Liver (tissue), 9 donors: Measurements from ENCODE around the gene TMEM190. TPM values are rescaled to one million over a fixed set of nuclear protein-coding genes. Genes with fewer than 3 reads are reported as not detected.

Experiments used
- DNase-seq: peaks from one replicate; pipeline ENCODE4 v3.0.0-alpha.2; 2017; ENCODE audit warnings: low spot score
- H3K27ac ChIP-seq, 2 donors: one replicate each; pipeline ENCODE4 v1.7.0; 2013; ENCODE audit warnings: inconsistent platforms in 2 of 2, low read length in 2 of 2, control low read depth in 1 of 2, low read depth in 1 of 2, mild to moderate bottlenecking in 1 of 2
- H3K27me3 ChIP-seq, 4 donors: one replicate each; pipeline versions ENCODE4 v1.6.1 to v1.7.0; 2013; ENCODE audit warnings: low read length in 3 of 4, inconsistent platforms in 1 of 4, mild to moderate bottlenecking in 1 of 4, moderate library complexity in 1 of 4; ENCODE audit not compliant: control insufficient read depth in 4 of 4, insufficient read depth in 4 of 4
- H3K36me3 ChIP-seq, 4 donors: one replicate each; pipeline versions ENCODE4 v1.6.1 to v1.7.0; 2013; ENCODE audit warnings: low read length in 3 of 4, mild to moderate bottlenecking in 3 of 4, low read depth in 1 of 4, moderate library complexity in 1 of 4; ENCODE audit not compliant: control insufficient read depth in 4 of 4, insufficient read depth in 3 of 4
- H3K4me1 ChIP-seq, 4 donors: one replicate each; pipeline versions ENCODE4 v1.6.1 to v1.7.0; 2013; ENCODE audit warnings: low read length in 3 of 4, mild to moderate bottlenecking in 3 of 4, moderate library complexity in 1 of 4; ENCODE audit not compliant: control insufficient read depth in 4 of 4, insufficient read depth in 4 of 4
- H3K4me3 ChIP-seq, 3 donors: one replicate each; pipeline versions ENCODE4 v1.6.1 to v1.7.0; 2013; ENCODE audit warnings: low read length in 3 of 3, control low read depth in 1 of 3, low read depth in 1 of 3, mild to moderate bottlenecking in 1 of 3
- H3K9ac ChIP-seq, 2 donors: one replicate each; pipeline ENCODE4 v1.7.0; 2013; ENCODE audit warnings: low read length in 2 of 2, mild to moderate bottlenecking in 2 of 2, moderate library complexity in 2 of 2, control low read depth in 1 of 2, low read depth in 1 of 2
- H3K9me3 ChIP-seq, 4 donors: one replicate each; pipeline versions ENCODE4 v1.6.1 to v1.7.0; 2013; ENCODE audit warnings: low read length in 3 of 4; ENCODE audit not compliant: control insufficient read depth in 4 of 4
- FOXA1 ChIP-seq: IDR thresholded peaks from 2 replicates; pipeline ENCODE4 v1.6.1; 2016; ENCODE audit warnings: antibody characterized with exemption
- FOXA2 ChIP-seq: IDR thresholded peaks from 2 replicates; pipeline ENCODE4 v1.6.1; 2016; ENCODE audit warnings: antibody characterized with exemption
- GABPA ChIP-seq, 2 donors: IDR thresholded peaks in 1 of 2; conservative IDR thresholded peaks in 1 of 2; 2 replicates each; pipeline ENCODE4 v1.6.1; 2016; ENCODE audit warnings: antibody characterized with exemption in 2 of 2, mild to moderate bottlenecking in 1 of 2, moderate library complexity in 1 of 2
- HNF4A ChIP-seq, 2 donors: conservative IDR thresholded peaks; 2 replicates each; pipeline ENCODE4 v1.6.1; 2016; ENCODE audit warnings: antibody characterized with exemption in 2 of 2, mild to moderate bottlenecking in 2 of 2
- HNF4G ChIP-seq: IDR thresholded peaks from 2 replicates; pipeline ENCODE4 v1.6.1; 2016; ENCODE audit warnings: antibody characterized with exemption
- JUND ChIP-seq, 2 donors: IDR thresholded peaks; 2 replicates each; pipeline ENCODE4 v1.6.1; 2016; ENCODE audit warnings: antibody characterized with exemption in 2 of 2
- NR2F2 ChIP-seq: IDR thresholded peaks from 2 replicates; pipeline ENCODE4 v1.6.1; 2016; ENCODE audit warnings: antibody characterized with exemption
- RAD21 ChIP-seq, 2 donors: IDR thresholded peaks; 2 replicates each; pipeline ENCODE4 v1.6.1; 2016; ENCODE audit warnings: antibody characterized with exemption in 2 of 2, mild to moderate bottlenecking in 2 of 2
- RXRA ChIP-seq, 2 donors: IDR thresholded peaks; 2 replicates each; pipeline ENCODE4 v1.6.1; 2017 to 2018; ENCODE audit warnings: antibody characterized with exemption in 2 of 2, mild to moderate bottlenecking in 1 of 2
- SP1 ChIP-seq: IDR thresholded peaks from 2 replicates; pipeline ENCODE4 v1.6.1; 2018; ENCODE audit warnings: antibody characterized with exemption, mild to moderate bottlenecking
- TAF1 ChIP-seq: conservative IDR thresholded peaks from 2 replicates; pipeline ENCODE4 v1.6.1; 2016; ENCODE audit warnings: antibody characterized with exemption, mild to moderate bottlenecking
- YY1 ChIP-seq: IDR thresholded peaks from 2 replicates; pipeline ENCODE4 v1.6.1; 2016; ENCODE audit warnings: antibody characterized with exemption, mild to moderate bottlenecking
- WGBS: extraction: QIAGEN DNeasy Blood & Tissue Kit; methylation state at CpG from one replicate; pipeline ENCODE4 v1.1.7; 2013; 5-methylcytosine and 5-hydroxymethylcytosine counted together
- polyA plus RNA-seq, 2 donors: library from polyadenylated mRNA; stranded (reverse) in 1 of 2; unstranded in 1 of 2; fragments of 200-250 nt in 1 of 2; fragments of >200 nt in 1 of 2; fragmentation: Nextera tagmentation in 1 of 2; extraction: Ambion mirVana in 1 of 2; gene quantifications; one replicate each; pipeline versions ENCODE4 v1.2.1 to v1.2.3, GENCODE V29; 2013 to 2015
- total RNA-seq, 2 donors: library from RNA; depleted of rRNA; stranded (reverse); fragments of >200 nt; gene quantifications; one replicate each; pipeline ENCODE4 v1.2.3, GENCODE V29; 2014
- TF ChIP-seq, protein P1 (sequence below): IDR thresholded peaks from 2 replicates; pipeline ENCODE4 v1.6.1; 2016; ENCODE audit warnings: antibody characterized with exemption
- TF ChIP-seq, protein P2 (sequence below): IDR thresholded peaks from 2 replicates; pipeline ENCODE4 v1.6.1; 2016; ENCODE audit warnings: antibody characterized with exemption
- TF ChIP-seq, protein P3 (sequence below): IDR thresholded peaks from 2 replicates; pipeline ENCODE4 v1.6.1; 2016; ENCODE audit warnings: antibody characterized with exemption, mild to moderate bottlenecking
- donor health status: healthy.
- donor health status: healthy.
- donor health status: healthy.
- donor health status: healthy.
- donor health status: healthy.

TMEM190 gene
- total and polyA plus RNA-seq, 4 donors: not detected

DNA sequence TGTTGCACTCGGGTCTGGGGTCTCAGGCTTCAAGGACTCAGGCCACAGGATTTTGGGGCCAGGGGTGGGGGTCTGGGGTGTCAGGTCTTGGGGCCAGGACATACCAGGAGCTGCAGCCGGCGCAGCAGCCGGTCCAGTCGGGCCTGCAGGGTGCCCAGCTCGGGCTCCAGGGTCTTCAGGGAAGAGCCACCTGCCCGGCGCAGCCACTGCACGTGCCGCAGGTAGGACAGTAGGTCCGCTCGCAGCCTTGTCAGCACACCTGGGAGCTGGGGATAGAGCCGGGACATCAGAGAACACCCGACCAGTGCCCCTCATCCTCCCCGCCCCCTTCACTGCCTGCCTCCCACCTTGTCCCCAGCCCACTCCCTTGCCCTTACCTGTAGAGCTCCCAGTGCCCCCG is 8.5 kb upstream of the TMEM190 start:
- no peak overlapping the region for H3K27ac ChIP-seq
- H3K27me3 ChIP-seq: peaks cover 0 to 11% (median 7%) of the 10 kb centered on the region in 4 donors
- 75% methylated on average over 16 of the region's 16 CpGs for WGBS
- H3K4me1 ChIP-seq: peaks cover 0 to 9% (median 1%) of the 10 kb centered on the region in 4 donors
- no peak for TF ChIP-seq RXRA (IDR thresholded peaks at IDR 0.05)
- TF ChIP-seq HNF4G: no peak
- TF ChIP-seq NR2F2: no peak
- TF ChIP-seq, protein P1, sequence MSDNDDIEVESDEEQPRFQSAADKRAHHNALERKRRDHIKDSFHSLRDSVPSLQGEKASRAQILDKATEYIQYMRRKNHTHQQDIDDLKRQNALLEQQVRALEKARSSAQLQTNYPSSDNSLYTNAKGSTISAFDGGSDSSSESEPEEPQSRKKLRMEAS: no peak
- no peak for TF ChIP-seq GABPA (IDR thresholded peaks at IDR 0.05 in 1 of 2, conservative IDR thresholded peaks at IDR 0.05 in 1 of 2)
- TF ChIP-seq RAD21 (IDR thresholded peaks at IDR 0.05): no peak
- TF ChIP-seq JUND (IDR thresholded peaks at IDR 0.05): no peak
- TF ChIP-seq FOXA1: no peak
- TF ChIP-seq HNF4A (conservative IDR thresholded peaks at IDR 0.05): no peak
- no peak for TF ChIP-seq YY1
- TF ChIP-seq, protein P2, sequence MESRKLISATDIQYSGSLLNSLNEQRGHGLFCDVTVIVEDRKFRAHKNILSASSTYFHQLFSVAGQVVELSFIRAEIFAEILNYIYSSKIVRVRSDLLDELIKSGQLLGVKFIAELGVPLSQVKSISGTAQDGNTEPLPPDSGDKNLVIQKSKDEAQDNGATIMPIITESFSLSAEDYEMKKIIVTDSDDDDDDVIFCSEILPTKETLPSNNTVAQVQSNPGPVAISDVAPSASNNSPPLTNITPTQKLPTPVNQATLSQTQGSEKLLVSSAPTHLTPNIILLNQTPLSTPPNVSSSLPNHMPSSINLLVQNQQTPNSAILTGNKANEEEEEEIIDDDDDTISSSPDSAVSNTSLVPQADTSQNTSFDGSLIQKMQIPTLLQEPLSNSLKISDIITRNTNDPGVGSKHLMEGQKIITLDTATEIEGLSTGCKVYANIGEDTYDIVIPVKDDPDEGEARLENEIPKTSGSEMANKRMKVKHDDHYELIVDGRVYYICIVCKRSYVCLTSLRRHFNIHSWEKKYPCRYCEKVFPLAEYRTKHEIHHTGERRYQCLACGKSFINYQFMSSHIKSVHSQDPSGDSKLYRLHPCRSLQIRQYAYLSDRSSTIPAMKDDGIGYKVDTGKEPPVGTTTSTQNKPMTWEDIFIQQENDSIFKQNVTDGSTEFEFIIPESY: no peak
- TF ChIP-seq, protein P3, sequence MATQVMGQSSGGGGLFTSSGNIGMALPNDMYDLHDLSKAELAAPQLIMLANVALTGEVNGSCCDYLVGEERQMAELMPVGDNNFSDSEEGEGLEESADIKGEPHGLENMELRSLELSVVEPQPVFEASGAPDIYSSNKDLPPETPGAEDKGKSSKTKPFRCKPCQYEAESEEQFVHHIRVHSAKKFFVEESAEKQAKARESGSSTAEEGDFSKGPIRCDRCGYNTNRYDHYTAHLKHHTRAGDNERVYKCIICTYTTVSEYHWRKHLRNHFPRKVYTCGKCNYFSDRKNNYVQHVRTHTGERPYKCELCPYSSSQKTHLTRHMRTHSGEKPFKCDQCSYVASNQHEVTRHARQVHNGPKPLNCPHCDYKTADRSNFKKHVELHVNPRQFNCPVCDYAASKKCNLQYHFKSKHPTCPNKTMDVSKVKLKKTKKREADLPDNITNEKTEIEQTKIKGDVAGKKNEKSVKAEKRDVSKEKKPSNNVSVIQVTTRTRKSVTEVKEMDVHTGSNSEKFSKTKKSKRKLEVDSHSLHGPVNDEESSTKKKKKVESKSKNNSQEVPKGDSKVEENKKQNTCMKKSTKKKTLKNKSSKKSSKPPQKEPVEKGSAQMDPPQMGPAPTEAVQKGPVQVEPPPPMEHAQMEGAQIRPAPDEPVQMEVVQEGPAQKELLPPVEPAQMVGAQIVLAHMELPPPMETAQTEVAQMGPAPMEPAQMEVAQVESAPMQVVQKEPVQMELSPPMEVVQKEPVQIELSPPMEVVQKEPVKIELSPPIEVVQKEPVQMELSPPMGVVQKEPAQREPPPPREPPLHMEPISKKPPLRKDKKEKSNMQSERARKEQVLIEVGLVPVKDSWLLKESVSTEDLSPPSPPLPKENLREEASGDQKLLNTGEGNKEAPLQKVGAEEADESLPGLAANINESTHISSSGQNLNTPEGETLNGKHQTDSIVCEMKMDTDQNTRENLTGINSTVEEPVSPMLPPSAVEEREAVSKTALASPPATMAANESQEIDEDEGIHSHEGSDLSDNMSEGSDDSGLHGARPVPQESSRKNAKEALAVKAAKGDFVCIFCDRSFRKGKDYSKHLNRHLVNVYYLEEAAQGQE: no peak
- no peak for TF ChIP-seq SP1
- H3K36me3 ChIP-seq: no peaks in the 10 kb centered on the region
- H3K9ac ChIP-seq: no peak overlapping the region
- no peaks in the 10 kb centered on the region for H3K9me3 ChIP-seq
- H3K4me3 ChIP-seq: no peak overlapping the region
- DNase-seq: no peak

DNA sequence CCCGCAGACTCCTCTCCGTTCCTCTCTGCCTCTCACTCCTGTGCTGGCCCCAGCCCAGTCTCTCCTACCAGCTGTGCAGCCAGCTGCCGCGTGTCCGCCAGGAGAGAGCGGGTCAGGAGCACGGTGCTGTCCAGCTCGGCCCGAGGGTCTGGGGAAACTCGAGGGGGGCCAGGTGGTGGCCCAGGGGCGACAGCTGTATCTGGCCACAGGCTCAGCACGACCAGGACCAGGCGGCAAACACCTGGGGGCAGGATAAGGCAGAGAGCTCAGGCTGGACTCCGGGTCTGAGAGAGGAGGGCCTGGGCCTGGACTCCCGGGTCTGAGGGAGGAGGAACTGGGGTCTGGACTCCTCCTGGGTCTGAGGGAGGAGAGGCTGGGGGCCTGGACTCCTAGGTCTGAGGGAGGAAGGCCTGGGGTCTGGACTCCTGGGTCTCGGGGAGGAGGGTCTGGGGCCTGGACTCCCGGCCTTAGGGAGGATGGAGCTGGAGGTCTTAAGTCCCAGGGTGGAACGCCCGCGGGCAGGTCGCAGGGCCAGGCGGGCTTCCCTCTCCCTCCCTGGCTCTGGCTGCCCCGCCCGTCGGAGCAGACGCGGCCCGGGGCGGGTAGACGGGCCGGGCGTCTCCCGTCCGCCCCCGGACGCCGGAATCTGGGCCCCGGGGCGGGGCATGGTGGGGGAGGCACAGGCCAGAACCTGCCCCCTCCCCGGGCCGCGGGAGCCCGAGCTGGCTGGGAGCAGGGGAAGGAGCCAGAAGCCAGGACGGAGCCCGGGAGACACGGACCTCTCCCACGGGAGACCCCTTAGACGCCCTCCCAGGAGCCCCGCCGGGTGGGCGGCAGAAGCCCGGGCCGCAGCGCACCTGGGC is 7.7 kb upstream of the TMEM190 start:
- H3K9ac ChIP-seq: no peak overlapping the region
- no peak for TF ChIP-seq FOXA2
- no peak for TF ChIP-seq RAD21 (IDR thresholded peaks at IDR 0.05)
- TF ChIP-seq TAF1: no peak
- H3K27me3 ChIP-seq: peaks cover 0 to 11% (median 7%) of the 10 kb centered on the region in 4 donors
- no peaks in the 10 kb centered on the region for H3K9me3 ChIP-seq
- H3K36me3 ChIP-seq: no peaks in the 10 kb centered on the region
- H3K4me3 ChIP-seq: peak overlapping the region in 1 of 3 donors; percentile 4
- H3K4me1 ChIP-seq: peaks cover 0 to 9% (median 1%) of the 10 kb centered on the region in 4 donors
- no peak for DNase-seq
- H3K27ac ChIP-seq: no peak overlapping the region
- WGBS: 9% methylated on average over 53 of the region's 54 CpGs
